Bronchial epithelial cell (primary cell): ENCODE measurements around the gene BCAN. TPM values are rescaled to one million over a fixed set of nuclear protein-coding genes. Genes with fewer than 3 reads are reported as not detected.
A peak's percentile ranks its signal among the peaks of the same experiment; 100 is the strongest.

ENCODE experiments used
- DNase-seq: peaks from one replicate; pipeline ENCODE4 v3.0.0-alpha.2; 2010; ENCODE audit warnings: low read depth
- FAIRE-seq: peaks from 2 replicates; lab custom pipeline; 2011; peaks lifted over from hg19 to GRCh38; lab: Jason Lieb, UNC
- H3K27me3 ChIP-seq: 2 replicates; pipeline ENCODE4 v1.5.1; 2011; ENCODE audit warnings: low read length; ENCODE audit not compliant: control insufficient read depth, insufficient read depth
- H3K36me3 ChIP-seq: 2 replicates; pipeline ENCODE4 v1.5.1; 2011; ENCODE audit warnings: low read length; ENCODE audit not compliant: control insufficient read depth, insufficient read depth
- H3K4me3 ChIP-seq: 2 replicates; pipeline ENCODE4 v1.5.1; 2011; ENCODE audit warnings: mild to moderate bottlenecking, low read depth, low read length, control low read depth
- CTCF ChIP-seq: IDR thresholded peaks from 2 replicates; pipeline ENCODE4 v1.5.1; 2011; ENCODE audit warnings: mild to moderate bottlenecking, moderate library complexity, low read length, control low read depth, inconsistent platforms; ENCODE audit not compliant: insufficient read depth, severe bottlenecking
- total RNA-seq: library from RNA; depleted of rRNA; stranded (reverse); fragments of >200 nt; gene quantifications from 2 replicates; pipeline ENCODE4 v1.2.1, GENCODE V29; 2014

BCAN gene
- total RNA-seq, 1 donor from 2014 or later: not detected

GRCh38 chr1:156692441-156692924, 50.6 kb downstream of the BCAN start:
- DNase-seq (no peak), FAIRE-seq (no peak)
- no peaks in the 10 kb centered on the region for H3K36me3 ChIP-seq
- H3K27me3 ChIP-seq: no peaks in the 10 kb centered on the region
- no peak overlapping the region for H3K4me3 ChIP-seq
- TF ChIP-seq CTCF: no peak

GRCh38 chr1:156692925-156693847, 51.3 kb downstream of the BCAN start:
- H3K4me3 ChIP-seq: no peak overlapping the region
- peak; percentile 47 for DNase-seq
- no peak for TF ChIP-seq CTCF
- no peaks in the 10 kb centered on the region for H3K27me3 ChIP-seq
- FAIRE-seq: no peak
- H3K36me3 ChIP-seq: no peaks in the 10 kb centered on the region

DNA sequence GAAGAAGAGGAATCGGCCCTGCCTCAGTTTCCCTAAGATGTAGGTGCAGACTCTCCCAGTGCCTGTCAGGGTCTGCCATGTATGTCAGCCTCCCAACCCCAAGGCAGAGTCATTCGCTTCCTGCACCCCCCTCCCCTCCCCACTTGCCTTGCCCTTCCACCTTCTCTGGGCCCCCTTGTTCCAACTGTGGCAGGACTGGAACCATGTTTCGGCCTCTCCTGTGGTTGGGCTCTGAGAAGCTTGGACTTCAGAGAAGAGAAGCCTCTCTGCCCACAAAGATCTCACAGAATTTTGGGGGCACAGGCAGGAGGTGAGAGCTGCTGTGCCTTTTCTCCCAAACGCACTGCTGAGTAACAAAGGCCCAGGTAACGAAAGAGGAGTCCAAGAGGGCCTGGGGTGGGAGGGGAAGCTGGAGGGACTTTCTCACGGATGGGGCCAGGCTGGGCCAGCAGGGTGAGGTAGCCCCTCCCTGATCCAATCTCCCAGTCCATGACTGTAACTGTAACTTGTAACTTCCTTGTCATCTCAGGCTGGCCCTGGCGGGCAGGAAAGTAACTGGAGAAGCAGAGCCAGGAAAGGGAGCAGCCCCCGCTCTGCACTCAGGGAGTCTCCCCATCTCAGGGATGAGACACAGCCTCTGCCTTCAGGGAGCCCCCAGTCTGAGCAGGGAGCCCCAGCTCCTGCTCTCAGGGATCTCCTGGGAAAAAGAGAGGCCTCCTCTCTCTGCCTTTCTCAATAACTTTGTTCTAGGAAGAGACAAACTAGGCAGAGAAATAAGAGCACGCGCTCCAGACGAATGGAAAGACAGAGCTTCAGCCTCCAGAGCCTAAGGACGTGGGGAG, 52.2 kb downstream of the BCAN start:
- FAIRE-seq (no peak), DNase-seq (peak; percentile 69)
- Histone ChIP-seq H3K4me3 (no peak overlapping the region), H3K36me3 (peaks cover 2% of the 10 kb centered on the region), H3K27me3 (no peaks in the 10 kb centered on the region)
- TF ChIP-seq CTCF: no peak

- DNase-seq: no peak
- FAIRE-seq: no peak
- Histone ChIP-seq H3K4me3 (no peak overlapping the region), H3K36me3 (peaks cover 4% of the 10 kb centered on the region), H3K27me3 (no peaks in the 10 kb centered on the region)
- TF ChIP-seq CTCF: no peak
Observed at GRCh38 chr1:156694690-156694962, 52.7 kb downstream of the BCAN start.

DNA sequence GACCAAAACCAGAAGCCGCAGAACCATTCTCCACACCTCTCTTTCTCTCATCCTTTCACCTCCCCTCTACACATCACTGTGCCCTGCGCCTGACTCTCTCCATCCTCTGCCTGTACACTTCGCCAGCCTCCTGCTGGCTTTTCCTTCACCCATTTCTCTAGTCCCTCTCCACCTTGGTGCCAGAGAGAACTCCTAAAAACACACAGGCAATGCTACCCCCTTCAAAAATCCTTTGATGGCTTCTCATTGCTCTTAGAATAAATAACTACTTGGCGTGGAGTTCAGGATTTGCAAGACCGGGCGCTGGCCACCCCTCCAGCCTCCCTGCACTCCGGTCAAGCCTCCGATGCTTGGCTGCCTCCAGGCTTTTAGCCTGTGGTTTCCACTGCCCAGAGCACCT, 54.8 kb downstream of the BCAN start:
- no peak overlapping the region for H3K4me3 ChIP-seq
- DNase-seq (no peak), FAIRE-seq (no peak)
- H3K27me3 ChIP-seq: no peaks in the 10 kb centered on the region
- no peak for TF ChIP-seq CTCF
- peaks cover 19% of the 10 kb centered on the region for H3K36me3 ChIP-seq
